DMS 273 (cell line): ENCODE results near the gene CNIH4.
"Not testable (repeated sequence)": the region's sequence is repeated elsewhere in the genome, so short reads cannot be mapped to it uniquely, and the experiment has no call there.

ENCODE experiments used
- DNase-seq: peaks from one replicate; lab custom pipeline; 2025; ENCODE audit not compliant: unreplicated experiment; lab: John Stamatoyannopoulos, UW

The CNIH4 gene

DNA sequence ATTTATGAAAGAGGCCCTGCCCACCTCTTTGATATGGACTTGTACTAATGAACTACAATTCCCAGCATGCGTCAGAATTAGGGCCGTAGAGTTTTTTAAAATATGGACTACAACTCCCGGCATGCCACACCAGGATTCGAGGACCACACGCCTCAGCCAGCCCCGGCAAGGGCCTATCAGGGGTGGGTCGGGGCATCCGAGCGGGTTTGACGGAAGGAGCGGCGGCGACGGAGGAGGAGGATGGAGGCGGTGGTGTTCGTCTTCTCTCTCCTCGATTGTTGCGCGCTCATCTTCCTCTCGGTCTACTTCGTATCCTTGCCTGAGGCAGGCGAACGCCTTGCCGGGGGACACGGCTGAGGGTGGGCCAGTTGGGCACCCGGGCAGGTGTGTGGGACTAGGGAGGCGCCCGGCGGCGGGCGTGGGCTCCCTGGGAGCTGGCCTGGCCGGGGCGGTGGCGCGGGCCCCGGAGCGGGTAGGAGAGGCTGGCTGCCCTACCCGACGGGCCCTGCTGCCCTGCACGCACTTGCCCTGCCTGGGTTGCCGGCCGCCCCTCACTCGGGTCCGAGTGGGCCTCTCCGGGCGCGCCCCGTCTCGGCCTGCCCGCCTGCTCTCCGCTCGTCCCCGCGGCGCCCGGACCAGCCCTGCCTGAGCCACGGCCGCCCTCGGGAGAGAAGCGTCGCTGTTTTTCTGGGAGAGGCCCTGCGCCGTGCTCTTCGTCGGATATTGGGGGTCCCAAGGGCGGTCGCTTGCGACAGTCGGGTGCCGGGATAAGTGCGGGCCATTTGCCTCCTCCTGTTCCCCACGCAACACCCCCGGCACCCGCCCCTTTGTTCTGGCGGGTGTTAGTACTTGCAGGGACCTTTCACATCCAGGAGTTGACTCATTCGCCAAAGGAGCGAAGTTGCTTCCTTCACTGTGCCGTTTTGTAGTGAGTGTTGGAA, at the start of gene CNIH4:
Gene CNIH4 (plus strand): TSS at position 195 of the 941 bp plus-strand sequence. CDS start 46 bp downstream, at position 241.
- DNase-seq = peak; percentile 98

- no peak for DNase-seq
These were observed 48.6 kb upstream of the CNIH4 start for GRCh38 chr1:224308064-224308463.

DNA sequence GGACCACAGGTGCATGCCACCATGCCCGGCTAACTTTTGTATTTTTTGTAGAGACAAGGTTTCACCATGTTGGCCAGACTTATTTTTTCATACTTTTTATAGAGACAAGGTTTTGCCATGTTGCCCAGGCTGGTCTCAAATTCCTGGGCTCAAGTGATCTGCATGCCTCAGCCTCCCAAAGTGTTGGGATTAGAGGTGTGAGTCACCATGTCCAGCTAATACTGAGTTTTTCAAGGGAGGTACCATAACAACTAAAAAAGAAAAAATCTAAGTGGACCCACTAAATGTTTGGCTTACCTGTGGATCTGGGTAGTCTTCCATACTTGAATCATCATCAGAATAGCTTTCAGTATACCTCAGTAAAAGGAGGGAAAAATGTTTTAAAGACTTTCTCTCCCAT, 45.2 kb upstream of the CNIH4 start:
- DNase-seq = not testable (repeated sequence)

GRCh38 chr1:224312025-224312424, 44.7 kb upstream of the CNIH4 start:
- no peak for DNase-seq

DNA sequence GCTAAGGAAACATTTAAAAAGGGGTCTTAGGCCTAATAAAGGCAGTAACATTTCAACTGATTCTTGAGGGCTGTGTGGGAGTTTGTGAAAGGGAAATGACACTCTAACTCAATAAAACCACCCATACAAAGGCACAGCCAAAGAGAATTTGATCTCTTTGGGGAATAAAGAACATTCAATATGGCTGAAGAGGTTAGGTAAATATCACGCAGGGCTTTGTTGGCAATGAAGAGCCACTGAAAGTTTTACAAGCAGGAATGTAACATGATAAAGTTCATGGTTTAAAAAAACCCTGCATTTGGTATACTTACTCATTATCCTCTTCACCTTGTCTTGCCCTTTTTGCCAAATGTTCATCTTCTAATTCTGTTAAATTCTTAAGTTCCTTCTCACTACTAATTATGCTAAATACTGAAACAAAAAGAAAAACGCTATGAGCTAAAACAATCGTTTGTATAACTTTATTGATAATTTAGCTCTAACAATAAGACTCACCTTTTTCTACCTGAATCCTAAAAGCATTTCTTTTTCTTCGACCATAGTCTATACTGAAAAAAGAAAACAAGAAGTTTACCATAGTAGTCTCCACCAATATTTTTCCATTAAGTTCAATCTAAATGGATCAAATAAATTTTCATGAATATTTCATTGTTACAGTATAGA, 39.2 kb upstream of the CNIH4 start:
- no peak for DNase-seq

DNA sequence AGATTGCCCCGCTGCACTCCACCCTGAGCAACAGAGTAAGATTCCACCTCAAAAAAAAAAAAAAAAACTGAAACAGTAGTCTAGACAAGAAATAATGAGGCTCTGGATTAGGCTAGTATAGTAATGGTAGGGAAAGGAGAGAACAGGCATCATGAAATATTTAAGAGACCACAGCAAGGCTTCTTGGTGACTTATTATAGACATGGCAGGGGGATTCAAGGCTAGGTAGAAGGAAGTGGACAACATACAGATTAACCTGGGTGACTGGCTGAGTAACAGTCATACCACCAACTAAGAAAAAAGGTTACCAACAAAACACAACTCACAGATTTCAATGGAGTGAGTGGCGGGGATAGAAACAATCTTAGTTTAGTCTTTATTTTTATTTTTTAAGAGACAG, 35.0 kb upstream of the CNIH4 start:
- DNase-seq = no peak

DNA sequence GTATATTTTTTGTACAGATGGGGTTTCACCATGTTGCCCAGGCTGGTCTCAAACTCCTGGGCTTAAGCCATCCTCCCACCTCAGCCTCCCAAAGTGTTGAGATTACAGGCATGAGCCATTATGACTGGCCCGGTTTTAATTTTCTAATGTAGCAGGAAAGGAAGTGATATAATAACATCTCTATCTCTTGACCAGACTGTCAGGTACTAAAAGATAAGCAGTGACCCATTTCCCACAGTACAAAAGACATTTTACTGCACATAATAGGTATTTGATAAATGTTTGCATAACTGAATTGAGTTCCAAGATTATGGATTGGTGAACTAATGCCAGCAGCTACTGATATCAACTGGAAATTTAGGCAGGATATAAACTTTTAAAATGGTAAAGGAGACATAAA, 30.7 kb upstream of the CNIH4 start:
- DNase-seq = no peak

GRCh38 chr1:224328644-224329043, 28.0 kb upstream of the CNIH4 start:
- no peak for DNase-seq

DNA sequence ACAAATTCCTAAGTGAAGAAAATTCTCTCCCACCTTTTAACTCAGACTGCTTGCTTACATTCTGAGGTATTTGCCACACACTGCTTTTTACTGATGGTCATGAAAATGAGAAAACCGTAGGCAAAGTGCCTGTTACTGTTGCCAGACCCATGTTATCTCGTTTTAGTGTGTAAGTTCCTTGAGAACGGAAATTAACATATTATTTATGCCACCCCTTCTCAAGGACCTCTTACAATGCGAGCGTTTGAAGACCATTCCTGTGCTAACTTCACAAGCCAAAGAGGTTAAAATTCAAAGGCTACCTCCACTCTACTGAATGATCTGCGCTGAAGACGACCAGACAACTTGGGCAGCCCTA, 27.2 kb upstream of the CNIH4 start:
- DNase-seq = no peak

- peak; percentile 97 for DNase-seq
These were observed 26.6 kb upstream of the CNIH4 start, which contains the start of gene NVL for GRCh38 chr1:224329842-224330753. Gene NVL, minus strand, starts transcription at chr1:224330172. Its CDS starts 45 bp downstream, at chr1:224330127.

DNA sequence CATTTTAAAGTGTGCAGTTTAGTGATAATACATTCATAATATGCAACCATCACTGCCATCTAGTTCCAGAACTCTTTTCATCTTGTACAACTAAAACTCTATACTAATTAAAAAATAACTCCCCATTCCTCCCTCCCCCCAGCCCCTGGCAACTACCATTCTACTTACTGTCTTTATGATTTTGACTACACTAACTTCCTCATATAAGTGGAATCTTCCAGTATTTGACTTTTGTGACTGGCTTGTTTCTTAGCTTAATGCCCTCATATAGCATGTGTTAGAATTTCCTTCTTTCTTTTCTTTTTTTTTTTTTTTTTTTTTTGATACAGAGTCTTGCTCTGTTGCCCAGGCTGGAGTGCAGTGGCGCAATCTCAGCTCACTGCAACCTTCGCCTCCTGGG, 25.4 kb upstream of the CNIH4 start:
- DNase-seq = no peak

- DNase-seq = no peak
These were observed 24.9 kb upstream of the CNIH4 start for GRCh38 chr1:224331824-224332223.

- peak; percentile 80 for DNase-seq
These were observed 23.3 kb upstream of the CNIH4 start for GRCh38 chr1:224333309-224333926.

GRCh38 chr1:224333939-224334786, 22.5 kb upstream of the CNIH4 start:
- no peak for DNase-seq

GRCh38 chr1:224338150-224338838, 18.4 kb upstream of the CNIH4 start:
- DNase-seq = peak; percentile 12

GRCh38 chr1:224339442-224340033, 17.1 kb upstream of the CNIH4 start:
- DNase-seq = no peak

DNA sequence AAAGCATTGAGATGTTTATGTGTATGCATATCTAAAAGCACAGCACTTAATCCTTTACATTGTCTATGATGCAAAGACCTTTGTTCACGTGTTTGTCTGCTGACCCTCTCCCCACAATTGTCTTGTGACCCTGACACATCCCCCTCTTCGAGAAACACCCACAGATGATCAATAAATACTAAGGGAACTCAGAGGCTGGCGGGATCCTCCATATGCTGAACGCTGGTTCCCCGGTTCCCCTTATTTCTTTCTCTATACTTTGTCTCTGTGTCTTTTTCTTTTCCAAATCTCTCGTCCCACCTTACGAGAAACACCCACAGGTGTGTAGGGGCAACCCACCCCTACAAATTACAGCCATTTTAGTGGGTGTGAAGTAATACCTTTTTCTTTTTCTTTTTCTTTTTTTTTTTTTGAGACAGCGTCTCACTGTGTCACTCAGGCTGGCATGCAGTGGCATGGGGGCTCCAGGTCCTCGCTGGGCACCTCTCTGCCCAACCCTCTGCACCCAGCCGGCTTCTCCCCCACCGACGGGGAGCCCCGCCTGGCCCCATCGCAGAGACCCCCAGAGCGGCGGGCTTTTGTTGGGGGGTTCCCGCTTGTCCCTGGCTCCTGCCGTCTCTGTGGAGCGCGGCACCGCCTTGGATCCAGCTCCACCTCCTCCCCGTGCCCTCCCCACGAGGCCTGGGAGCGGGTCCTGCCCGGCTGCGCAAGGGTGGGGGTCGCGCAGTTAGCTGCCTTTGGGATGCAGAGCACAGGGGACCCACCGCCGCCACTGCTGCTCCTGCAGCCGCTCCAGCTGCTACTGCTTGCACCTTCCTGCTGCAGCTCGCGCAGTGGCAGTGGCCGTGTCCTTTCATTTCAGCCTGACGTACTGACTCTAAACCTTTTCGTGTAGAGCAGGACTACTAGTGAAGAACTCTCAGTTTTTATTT, 16.0 kb upstream of the CNIH4 start:
- peak; percentile 16 for DNase-seq

GRCh38 chr1:224343679-224344078, 13.0 kb upstream of the CNIH4 start:
- DNase-seq = peak; percentile 6
